DOHH2 (cell line): ENCODE data around the gene NFX1.

Experiments used
- H3F3A ChIP-seq: fragments of 200-600 bp; sonication (generic), shearing (Covaris generic); 2 replicates; pipeline ENCODE4 v1.6.0; 2016; ENCODE audit warnings: antibody characterized with exemption, mild to moderate bottlenecking; ENCODE audit not compliant: control insufficient read depth, insufficient read depth
- H3K27ac ChIP-seq: fragments of 200-600 bp; sonication (generic); 2 replicates; pipeline ENCODE4 v1.5.1; 2014; ENCODE audit warnings: low read depth, mild to moderate bottlenecking, low read length, moderate library complexity
- H3K27me3 ChIP-seq: fragments of 200-600 bp; sonication (generic); 2 replicates; pipeline ENCODE4 v1.6.1; 2014; ENCODE audit warnings: mild to moderate bottlenecking, low read length, mixed read lengths; ENCODE audit not compliant: control insufficient read depth
- H3K36me3 ChIP-seq: fragments of 200-600 bp; sonication (generic); 2 replicates; pipeline ENCODE4 v1.6.1; 2014; ENCODE audit warnings: mild to moderate bottlenecking, low read length, moderate library complexity, mixed read lengths; ENCODE audit not compliant: control insufficient read depth
- H3K4me1 ChIP-seq: fragments of 200-600 bp; sonication (generic); 2 replicates; pipeline ENCODE4 v1.6.1; 2014; ENCODE audit warnings: mild to moderate bottlenecking, low read length, mixed read lengths; ENCODE audit not compliant: control insufficient read depth
- H3K4me2 ChIP-seq: fragments of 200-600 bp; sonication (generic); 2 replicates; pipeline ENCODE4 v1.6.0; 2014; ENCODE audit warnings: mild to moderate bottlenecking, low read length, moderate library complexity
- H3K4me3 ChIP-seq: fragments of 200-600 bp; sonication (generic); 2 replicates; pipeline ENCODE4 v1.5.1; 2014; ENCODE audit warnings: mild to moderate bottlenecking, low read length, mixed read lengths
- H3K79me2 ChIP-seq: fragments of 200-600 bp; sonication (generic); 2 replicates; pipeline ENCODE4 v1.6.1; 2014; ENCODE audit warnings: mild to moderate bottlenecking, low read length, mixed read lengths; ENCODE audit not compliant: control insufficient read depth
- H3K9me2 ChIP-seq: fragments of 200-600 bp; sonication (generic); replicated peaks from 2 replicates; pipeline ENCODE4 v1.6.1; 2014; ENCODE audit warnings: mild to moderate bottlenecking, low read length, mixed read lengths; ENCODE audit not compliant: control insufficient read depth
- H3K9me3 ChIP-seq: fragments of 200-600 bp; sonication (generic); 2 replicates; pipeline ENCODE4 v1.6.1; 2014; ENCODE audit warnings: antibody characterized with exemption, low read length, mixed read lengths; ENCODE audit not compliant: control insufficient read depth, insufficient read depth
- H4K20me1 ChIP-seq: fragments of 200-600 bp; sonication (generic); 2 replicates; pipeline ENCODE4 v1.6.0; 2014; ENCODE audit warnings: low read depth, mild to moderate bottlenecking, antibody characterized with exemption, low read length, moderate library complexity; ENCODE audit not compliant: control insufficient read depth, insufficient read depth
- EZH2phosphoT487 ChIP-seq: fragments of 200-600 bp; sonication (generic); IDR thresholded peaks from 2 replicates; pipeline ENCODE4 v1.6.1; 2017; ENCODE audit warnings: borderline replicate concordance, mild to moderate bottlenecking, antibody characterized with exemption, low read length, moderate library complexity, mixed read lengths
- TF ChIP-seq, protein P1 (sequence below): fragments of 200-600 bp; sonication (generic); IDR thresholded peaks from one replicate; pipeline ENCODE4 v1.5.1; 2014; ENCODE audit warnings: antibody characterized with exemption, mild to moderate bottlenecking, low read depth, low read length; ENCODE audit not compliant: poor library complexity, severe bottlenecking

NFX1 gene

DNA sequence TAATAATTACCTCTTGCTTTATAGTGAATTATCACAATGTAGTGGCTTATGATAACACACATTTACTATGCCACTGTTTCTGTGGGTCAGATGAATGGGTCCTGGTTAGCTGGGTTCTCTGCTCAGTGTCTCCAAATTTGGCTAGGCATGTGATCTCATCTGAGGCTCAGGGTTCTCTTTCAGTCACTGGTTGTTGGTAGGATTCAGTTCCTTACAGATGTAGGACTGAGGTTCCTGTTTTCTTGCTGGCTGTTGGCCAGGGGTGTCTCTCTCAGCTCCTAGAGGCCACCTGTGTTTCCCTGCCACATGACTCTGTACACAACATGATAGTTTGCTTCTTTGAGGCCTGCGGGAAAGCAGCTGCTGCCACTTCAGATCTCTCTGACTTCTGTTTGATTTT, 7.1 kb downstream of the NFX1 start:
- Histone ChIP-seq H3K27ac (peak overlapping the region; percentile 94), H3K27me3 (no peaks in the 10 kb centered on the region), H3F3A (peaks cover 36% of the 10 kb centered on the region), H3K79me2 (peaks cover 91% of the 10 kb centered on the region), H3K9me2 (no peaks in the 10 kb centered on the region), H3K9me3 (no peaks in the 10 kb centered on the region), H4K20me1 (peaks cover 4% of the 10 kb centered on the region; the same call in 1 of the 2 replicates), H3K4me1 (peaks cover 72% of the 10 kb centered on the region), H3K36me3 (peaks cover 97% of the 10 kb centered on the region), H3K4me2 (peak overlapping the region; percentile 70), H3K4me3 (peak overlapping the region; percentile 69)
- TF ChIP-seq, protein P1, sequence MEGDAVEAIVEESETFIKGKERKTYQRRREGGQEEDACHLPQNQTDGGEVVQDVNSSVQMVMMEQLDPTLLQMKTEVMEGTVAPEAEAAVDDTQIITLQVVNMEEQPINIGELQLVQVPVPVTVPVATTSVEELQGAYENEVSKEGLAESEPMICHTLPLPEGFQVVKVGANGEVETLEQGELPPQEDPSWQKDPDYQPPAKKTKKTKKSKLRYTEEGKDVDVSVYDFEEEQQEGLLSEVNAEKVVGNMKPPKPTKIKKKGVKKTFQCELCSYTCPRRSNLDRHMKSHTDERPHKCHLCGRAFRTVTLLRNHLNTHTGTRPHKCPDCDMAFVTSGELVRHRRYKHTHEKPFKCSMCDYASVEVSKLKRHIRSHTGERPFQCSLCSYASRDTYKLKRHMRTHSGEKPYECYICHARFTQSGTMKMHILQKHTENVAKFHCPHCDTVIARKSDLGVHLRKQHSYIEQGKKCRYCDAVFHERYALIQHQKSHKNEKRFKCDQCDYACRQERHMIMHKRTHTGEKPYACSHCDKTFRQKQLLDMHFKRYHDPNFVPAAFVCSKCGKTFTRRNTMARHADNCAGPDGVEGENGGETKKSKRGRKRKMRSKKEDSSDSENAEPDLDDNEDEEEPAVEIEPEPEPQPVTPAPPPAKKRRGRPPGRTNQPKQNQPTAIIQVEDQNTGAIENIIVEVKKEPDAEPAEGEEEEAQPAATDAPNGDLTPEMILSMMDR: no peak
- no peak for TF ChIP-seq EZH2phosphoT487

DNA sequence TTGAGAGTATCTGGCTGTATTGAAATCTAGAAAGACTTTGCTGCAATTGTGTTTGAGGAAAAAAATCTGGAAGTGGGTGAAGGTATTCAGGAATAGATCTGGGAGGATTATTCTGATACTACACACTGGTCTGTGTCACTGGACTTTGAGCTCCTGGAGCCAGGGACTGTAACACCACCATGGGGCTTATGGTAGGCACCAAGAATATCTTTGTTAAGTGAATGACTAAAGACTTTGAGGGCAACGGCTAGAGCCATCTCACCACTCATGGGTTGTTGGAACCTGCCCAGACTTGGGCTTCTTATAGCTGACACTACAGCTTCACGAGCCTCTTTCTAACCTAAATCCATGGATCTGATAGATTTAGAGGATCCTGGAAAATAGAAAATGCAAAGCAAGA, 10.2 kb downstream of the NFX1 start:
- Histone ChIP-seq H3K9me2 (no peaks in the 10 kb centered on the region), H3K4me3 (no peak overlapping the region), H3K79me2 (peaks cover 81% of the 10 kb centered on the region), H3K9me3 (no peaks in the 10 kb centered on the region), H3K4me1 (peaks cover 40% of the 10 kb centered on the region), H3F3A (peaks cover 22% of the 10 kb centered on the region), H3K4me2 (no peak overlapping the region), H3K36me3 (peaks cover 95% of the 10 kb centered on the region), H3K27me3 (no peaks in the 10 kb centered on the region), H3K27ac (no peak overlapping the region), H4K20me1 (peaks cover 4% of the 10 kb centered on the region; the same call in 1 of the 2 replicates)
- no peak for TF ChIP-seq EZH2phosphoT487
- TF ChIP-seq, protein P1: no peak

DNA sequence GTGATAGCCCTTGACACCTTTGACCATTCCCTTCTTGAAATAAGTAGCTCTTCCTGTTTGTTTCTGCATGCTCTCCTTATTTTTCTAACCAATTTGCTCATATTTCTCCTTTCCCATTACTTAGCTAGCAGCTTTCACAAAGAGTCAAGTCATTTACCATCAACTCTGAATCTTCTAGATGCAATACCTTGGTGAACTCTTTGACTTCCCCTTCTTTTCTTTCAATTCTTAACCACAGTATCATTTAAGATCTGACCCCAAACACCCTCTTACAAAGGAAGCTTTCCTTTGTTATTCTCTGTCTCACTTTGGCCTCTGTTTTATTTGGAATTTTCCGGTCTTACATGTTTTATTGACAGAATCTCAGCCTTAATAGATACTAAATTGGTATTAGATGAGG, 14.0 kb downstream of the NFX1 start:
- no peaks in the 10 kb centered on the region for H3K9me2 ChIP-seq
- H3K79me2 ChIP-seq: peaks cover 58% of the 10 kb centered on the region
- H3K36me3 ChIP-seq: peaks cover 99% of the 10 kb centered on the region
- no peaks in the 10 kb centered on the region for H3F3A ChIP-seq
- no peaks in the 10 kb centered on the region for H3K27me3 ChIP-seq
- no peaks in the 10 kb centered on the region; the same call in 1 of the 2 replicates for H4K20me1 ChIP-seq
- peaks cover 3% of the 10 kb centered on the region for H3K4me1 ChIP-seq
- H3K9me3 ChIP-seq: no peaks in the 10 kb centered on the region
- no peak overlapping the region for H3K27ac ChIP-seq
- no peak overlapping the region for H3K4me3 ChIP-seq
- TF ChIP-seq, protein P1: no peak
- TF ChIP-seq EZH2phosphoT487: no peak
- no peak overlapping the region for H3K4me2 ChIP-seq
